Thyroid gland (tissue), 4 donors: ENCODE data around the gene REPS2.

ENCODE experiments used
- CTCF ChIP-seq, 6 experiments: fragments of 200-600 bp in 3 of 6; fragments of 450-650 bp in 3 of 6; sonication (generic) in 3 of 6; IDR thresholded peaks; one replicate each; pipeline ENCODE4 v1.5.1; 2016 to 2019; ENCODE audit warnings: antibody characterized with exemption in 6 of 6, mild to moderate bottlenecking in 2 of 6, inconsistent platforms in 1 of 6, moderate library complexity in 1 of 6
- POLR2A ChIP-seq, 2 donors: fragments of 450-650 bp; IDR thresholded peaks; one replicate each; pipeline ENCODE4 v1.6.1; 2017; ENCODE audit warnings: antibody characterized with exemption in 2 of 2, mild to moderate bottlenecking in 2 of 2, moderate library complexity in 1 of 2

GRCh38 chrX:17192106-17192505 lies 245.6 kb downstream of the REPS2 start:
- no peak for TF ChIP-seq CTCF (IDR thresholded peaks at IDR 0.05)
- TF ChIP-seq POLR2A (IDR thresholded peaks at IDR 0.05), result no peak
